Adrenal gland (tissue), 5 donors: ENCODE measurements around the gene CRYAB.

ENCODE experiments used
- POLR2A ChIP-seq, 2 donors: fragments of 450-650 bp; IDR thresholded peaks; one replicate each; pipeline ENCODE4 v1.6.1; 2017; ENCODE audit warnings: antibody characterized with exemption in 2 of 2, mild to moderate bottlenecking in 2 of 2, moderate library complexity in 1 of 2
- TF ChIP-seq, protein P1 (sequence below), 6 experiments: fragments of 450-650 bp in 4 of 6; fragments of 200-600 bp in 2 of 6; sonication (generic) in 1 of 6; IDR thresholded peaks; 1 replicate in 5 of 6; 2 replicates in 1 of 6; pipeline versions ENCODE4 v1.5.1 to v1.8.0; 2016 to 2021; ENCODE audit warnings: antibody characterized with exemption in 6 of 6, mild to moderate bottlenecking in 2 of 6, moderate library complexity in 1 of 6
- donor health status: DM: no; HTN: no; CAD: no.

DNA sequence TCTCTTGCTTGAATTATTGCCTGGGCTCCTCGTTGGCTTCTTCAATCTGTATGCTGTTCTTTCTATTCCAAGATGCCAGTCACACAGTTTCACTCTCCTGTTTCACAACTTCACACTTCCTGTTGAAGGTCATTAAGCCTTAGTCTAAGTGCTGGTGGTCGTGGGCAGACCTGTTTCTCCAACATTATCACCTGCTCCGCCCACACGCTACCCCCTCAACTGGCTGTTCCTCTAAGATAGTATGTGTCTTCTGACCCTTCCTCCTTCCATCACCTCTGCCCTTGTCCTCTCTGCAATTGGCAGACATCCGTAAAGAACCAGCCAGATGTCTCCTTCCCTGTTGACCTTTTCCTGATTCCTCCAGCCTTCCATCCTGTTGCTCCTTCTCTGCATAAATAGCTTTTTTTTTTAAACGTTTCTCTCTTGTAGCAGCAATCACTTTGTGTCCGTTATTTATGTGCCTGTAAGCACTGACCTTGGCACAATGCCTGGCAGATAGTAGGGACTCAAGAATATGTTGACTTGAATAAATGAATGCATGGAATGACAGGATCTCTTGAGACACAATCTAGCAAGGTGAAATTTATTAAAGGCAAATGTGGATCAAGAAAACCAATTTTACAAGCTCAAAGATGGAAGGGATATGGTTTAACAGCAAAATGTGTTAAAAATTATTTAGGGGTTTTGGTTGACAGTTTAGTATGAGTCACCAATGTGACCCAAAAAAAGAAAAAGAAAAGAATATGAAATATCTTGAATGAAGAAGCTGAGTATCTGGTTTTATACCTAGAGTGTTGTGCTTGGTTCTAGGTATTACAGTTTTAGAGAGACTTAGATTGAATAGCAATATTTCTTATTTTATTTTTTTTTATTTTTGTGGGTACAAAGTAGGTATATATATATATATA, 38.2 kb upstream of the CRYAB start:
- TF ChIP-seq, protein P1, sequence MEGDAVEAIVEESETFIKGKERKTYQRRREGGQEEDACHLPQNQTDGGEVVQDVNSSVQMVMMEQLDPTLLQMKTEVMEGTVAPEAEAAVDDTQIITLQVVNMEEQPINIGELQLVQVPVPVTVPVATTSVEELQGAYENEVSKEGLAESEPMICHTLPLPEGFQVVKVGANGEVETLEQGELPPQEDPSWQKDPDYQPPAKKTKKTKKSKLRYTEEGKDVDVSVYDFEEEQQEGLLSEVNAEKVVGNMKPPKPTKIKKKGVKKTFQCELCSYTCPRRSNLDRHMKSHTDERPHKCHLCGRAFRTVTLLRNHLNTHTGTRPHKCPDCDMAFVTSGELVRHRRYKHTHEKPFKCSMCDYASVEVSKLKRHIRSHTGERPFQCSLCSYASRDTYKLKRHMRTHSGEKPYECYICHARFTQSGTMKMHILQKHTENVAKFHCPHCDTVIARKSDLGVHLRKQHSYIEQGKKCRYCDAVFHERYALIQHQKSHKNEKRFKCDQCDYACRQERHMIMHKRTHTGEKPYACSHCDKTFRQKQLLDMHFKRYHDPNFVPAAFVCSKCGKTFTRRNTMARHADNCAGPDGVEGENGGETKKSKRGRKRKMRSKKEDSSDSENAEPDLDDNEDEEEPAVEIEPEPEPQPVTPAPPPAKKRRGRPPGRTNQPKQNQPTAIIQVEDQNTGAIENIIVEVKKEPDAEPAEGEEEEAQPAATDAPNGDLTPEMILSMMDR (IDR thresholded peaks at IDR 0.05): no peak
- no peak for TF ChIP-seq POLR2A (IDR thresholded peaks at IDR 0.05)
